BE2C (cell line): ENCODE data around the gene SPEF1.

Experiments used
- DNase-seq: peaks from one replicate; pipeline ENCODE4 v3.0.0-alpha.2; 2020
- H3K27me3 ChIP-seq: fragments of 250-450 bp; sonication (Bioruptor Pico); 2 replicates; pipeline ENCODE4 v1.5.1; 2020; ENCODE audit warnings: mild to moderate bottlenecking
- H3K36me3 ChIP-seq: fragments of 250-450 bp; sonication (Bioruptor Pico); 2 replicates; pipeline ENCODE4 v1.5.1; 2020; ENCODE audit warnings: mild to moderate bottlenecking
- H3K4me1 ChIP-seq: fragments of 250-450 bp; sonication (Bioruptor Pico); 2 replicates; pipeline ENCODE4 v1.5.1; 2020
- H3K4me3 ChIP-seq: 2 replicates; pipeline ENCODE4 v1.5.1; 2011; ENCODE audit warnings: low read depth, low read length
- H3K9me3 ChIP-seq: fragments of 250-450 bp; sonication (Bioruptor Pico); 2 replicates; pipeline ENCODE4 v1.5.1; 2020
- CTCF ChIP-seq: IDR thresholded peaks from 2 replicates; pipeline ENCODE4 v1.5.1; 2012; ENCODE audit warnings: mild to moderate bottlenecking, low read depth, low read length

Gene SPEF1

GRCh38 chr20:3733119-3733995 lies 47.9 kb downstream of the SPEF1 start:
- Histone ChIP-seq H3K9me3 (no peaks in the 10 kb centered on the region), H3K4me1 (peaks cover 2% of the 10 kb centered on the region; the same call in 1 of the 2 replicates), H3K4me3 (no peak overlapping the region)

GRCh38 chr20:3732327-3733118 lies 48.7 kb downstream of the SPEF1 start, which contains the start of gene HSPA12B:
Gene HSPA12B, plus strand, starts transcription at chr20:3732685. Its CDS starts 5,990 bp downstream, at chr20:3738675.
- DNase-seq = no peak
- H3K9me3 ChIP-seq = no peaks in the 10 kb centered on the region
- H3K27me3 ChIP-seq = no peaks in the 10 kb centered on the region
- H3K36me3 ChIP-seq = no peaks in the 10 kb centered on the region
- H3K4me3 ChIP-seq = no peak within 1 kb of the TSS
- no peak for TF ChIP-seq CTCF
- no peaks in the 10 kb centered on the region for H3K4me1 ChIP-seq

More at GRCh38 chr20:3733119-3733995, 47.9 kb downstream of the SPEF1 start:
- Histone ChIP-seq H3K36me3 (no peaks in the 10 kb centered on the region), H3K27me3 (no peaks in the 10 kb centered on the region)
- no peak for DNase-seq
- no peak for TF ChIP-seq CTCF

- Histone ChIP-seq H3K4me3 (no peak overlapping the region), H3K36me3 (no peaks in the 10 kb centered on the region), H3K27me3 (no peaks in the 10 kb centered on the region), H3K4me1 (no peaks in the 10 kb centered on the region), H3K9me3 (no peaks in the 10 kb centered on the region)
- no peak for DNase-seq
- TF ChIP-seq CTCF = no peak
These were observed 49.3 kb downstream of the SPEF1 start for GRCh38 chr20:3731944-3732326.

- no peaks in the 10 kb centered on the region for H3K27me3 ChIP-seq
- no peaks in the 10 kb centered on the region for H3K4me1 ChIP-seq
- no peaks in the 10 kb centered on the region for H3K36me3 ChIP-seq
- no peak for DNase-seq
- H3K4me3 ChIP-seq = no peak overlapping the region
- no peak for TF ChIP-seq CTCF
- H3K9me3 ChIP-seq = no peaks in the 10 kb centered on the region
These were observed 50.2 kb downstream of the SPEF1 start for GRCh38 chr20:3730803-3731672.

GRCh38 chr20:3729811-3730540 lies 51.3 kb downstream of the SPEF1 start:
- Histone ChIP-seq H3K27me3 (no peaks in the 10 kb centered on the region), H3K36me3 (no peaks in the 10 kb centered on the region), H3K4me3 (no peak overlapping the region), H3K4me1 (no peaks in the 10 kb centered on the region), H3K9me3 (no peaks in the 10 kb centered on the region)
- TF ChIP-seq CTCF = no peak
- DNase-seq = no peak
